ENCODE data around the gene SLC4A4.

The SLC4A4 gene

GRCh38 chr4:71549516-71550160 lies 210.8 kb downstream of the SLC4A4 start:
- TF ChIP-seq ZFX (IDR thresholded peaks at IDR 0.05; ENCODE audit: borderline replicate concordance) (no peak), CTCF (IDR thresholded peaks at IDR 0.05) (no peak)
- H3K27ac ChIP-seq = no peak overlapping the region

GRCh38 chr4:71550220-71551165 lies 211.7 kb downstream of the SLC4A4 start:
- H3K27ac ChIP-seq = no peak overlapping the region
- no peak for TF ChIP-seq ZFX (IDR thresholded peaks at IDR 0.05; ENCODE audit: borderline replicate concordance)
- no peak for TF ChIP-seq CTCF (IDR thresholded peaks at IDR 0.05)

GRCh38 chr4:71553605-71554004 lies 214.8 kb downstream of the SLC4A4 start:
- no peak overlapping the region for H3K27ac ChIP-seq
- TF ChIP-seq ZFX (IDR thresholded peaks at IDR 0.05; ENCODE audit: borderline replicate concordance) (no peak), CTCF (IDR thresholded peaks at IDR 0.05) (peak; percentile 68)

GRCh38 chr4:71554025-71554424 lies 215.2 kb downstream of the SLC4A4 start:
- H3K27ac ChIP-seq = no peak overlapping the region
- no peak for TF ChIP-seq CTCF (IDR thresholded peaks at IDR 0.05)

- TF ChIP-seq CTCF (IDR thresholded peaks at IDR 0.05) (no peak), ZFX (IDR thresholded peaks at IDR 0.05; ENCODE audit: borderline replicate concordance) (no peak)
- H3K27ac ChIP-seq = no peak overlapping the region
These were observed 219.4 kb downstream of the SLC4A4 start for GRCh38 chr4:71558248-71558647.

GRCh38 chr4:71559957-71560571 lies 221.2 kb downstream of the SLC4A4 start:
- H3K27ac ChIP-seq = no peak overlapping the region

More at GRCh38 chr4:71559957-71560571, 221.2 kb downstream of the SLC4A4 start:
- TF ChIP-seq CTCF (IDR thresholded peaks at IDR 0.05) (no peak), ZFX (IDR thresholded peaks at IDR 0.05; ENCODE audit: borderline replicate concordance) (no peak)

All from 22Rv1 (cell line).